Smooth muscle cell (in vitro differentiated cells): Measurements from ENCODE around the gene HIPK2. TPM values are rescaled to one million over a fixed set of nuclear protein-coding genes. Genes with fewer than 3 reads are reported as not detected.
A peak's percentile ranks its signal among the peaks of the same experiment; 100 is the strongest.

Experiments
- DNase-seq: peaks from one replicate; lab custom pipeline; 2025; ENCODE audit not compliant: unreplicated experiment; lab: John Stamatoyannopoulos, UW
- H2AFZ ChIP-seq: fragments of 200-600 bp; sonication (generic); 2 replicates; pipeline ENCODE4 v1.6.0; 2016; ENCODE audit warnings: antibody characterized with exemption, low read depth, mild to moderate bottlenecking
- H3F3A ChIP-seq: fragments of 200-600 bp; sonication (generic); 2 replicates; pipeline ENCODE4 v1.6.0; 2017; ENCODE audit warnings: antibody characterized with exemption, low read depth
- H3K27ac ChIP-seq: fragments of 200-600 bp; sonication (generic); 2 replicates; pipeline ENCODE4 v1.5.1; 2016; ENCODE audit warnings: low read depth, mild to moderate bottlenecking
- H3K27me3 ChIP-seq: fragments of 200-600 bp; sonication (generic); 2 replicates; pipeline ENCODE4 v1.6.1; 2016; ENCODE audit warnings: low read depth, mild to moderate bottlenecking
- H3K36me3 ChIP-seq: fragments of 200-600 bp; sonication (generic); 2 replicates; pipeline ENCODE4 v1.5.1; 2016; ENCODE audit warnings: low read depth
- H3K4me1 ChIP-seq: fragments of 200-600 bp; sonication (generic); 2 replicates; pipeline ENCODE4 v1.5.1; 2016; ENCODE audit warnings: low read depth
- H3K4me2 ChIP-seq: fragments of 200-600 bp; sonication (generic); 2 replicates; pipeline ENCODE4 v1.6.0; 2016; ENCODE audit warnings: mild to moderate bottlenecking
- H3K4me3 ChIP-seq: fragments of 200-600 bp; sonication (generic); 2 replicates; pipeline ENCODE4 v1.5.1; 2016; ENCODE audit warnings: mild to moderate bottlenecking
- H3K79me2 ChIP-seq: fragments of 200-600 bp; sonication (generic); 2 replicates; pipeline ENCODE4 v1.6.0; 2016; ENCODE audit warnings: low read depth, mild to moderate bottlenecking
- H3K9ac ChIP-seq: fragments of 200-600 bp; sonication (generic); 2 replicates; pipeline ENCODE4 v1.6.0; 2016; ENCODE audit warnings: low read depth
- H3K9me3 ChIP-seq: fragments of 200-600 bp; sonication (generic); replicated peaks from 2 replicates; pipeline ENCODE4 v1.5.1; 2016; ENCODE audit warnings: low read depth
- H4K20me1 ChIP-seq: fragments of 200-600 bp; sonication (generic); 2 replicates; pipeline ENCODE4 v1.6.0; 2016; ENCODE audit warnings: low read depth
- CTCF ChIP-seq: fragments of 200-600 bp; sonication (generic); IDR thresholded peaks from 2 replicates; pipeline ENCODE4 v1.5.1; 2017; ENCODE audit warnings: borderline replicate concordance, mild to moderate bottlenecking, antibody characterized with exemption; ENCODE audit not compliant: insufficient read depth, poor library complexity, severe bottlenecking
- WGBS: methylation state at CpG from one replicate; pipeline ENCODE4 v1.1.7; 2016; ENCODE audit warnings: low lambda C conversion rate; 5-methylcytosine and 5-hydroxymethylcytosine counted together
- polyA plus RNA-seq: library from polyadenylated mRNA; unstranded; fragments of >200 nt; fragmentation: Nextera tagmentation; extraction: Ambion mirVana; gene quantifications from 2 replicates; pipeline ENCODE4 v1.2.1, GENCODE V29; 2016
- total RNA-seq: library from RNA; depleted of rRNA; stranded (reverse); fragments of >200 nt; gene quantifications from 2 replicates; pipeline ENCODE4 v1.2.3, GENCODE V29; 2014

HIPK2 gene
- total and polyA plus RNA-seq, 2 experiments from 2014 or later: 3.0 to 11.2 TPM

DNA sequence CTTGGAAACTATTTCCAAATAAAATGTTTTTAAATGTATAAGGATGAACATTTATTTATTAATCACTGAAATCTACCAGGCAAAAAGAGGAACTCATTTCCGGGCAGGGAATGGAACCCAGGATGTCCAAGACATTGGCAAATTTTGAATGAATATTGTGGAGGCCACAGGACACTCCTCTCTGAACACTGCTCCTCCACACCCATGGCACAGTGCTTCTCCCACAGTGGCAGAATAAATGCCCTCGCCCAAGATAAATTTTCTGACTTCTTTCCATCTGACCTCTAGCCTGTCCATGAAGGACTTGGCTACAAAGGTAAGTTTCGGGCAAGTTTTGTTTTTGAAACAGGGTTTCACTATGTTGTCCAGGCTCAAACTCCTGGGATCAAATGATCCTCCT is 39.0 kb downstream of the HIPK2 start:
- Histone ChIP-seq H3F3A (no peaks in the 10 kb centered on the region), H2AFZ (no peak overlapping the region), H3K4me3 (no peak overlapping the region), H3K79me2 (peaks cover 29% of the 10 kb centered on the region), H3K27ac (no peak overlapping the region), H3K9ac (no peak overlapping the region), H3K4me1 (peaks cover 12% of the 10 kb centered on the region), H3K9me3 (no peaks in the 10 kb centered on the region), H3K4me2 (no peak overlapping the region), H3K27me3 (no peaks in the 10 kb centered on the region), H3K36me3 (no peaks in the 10 kb centered on the region), H4K20me1 (peaks cover 88% of the 10 kb centered on the region)
- DNase-seq: no peak
- 97% methylated on average over 3 of the region's 3 CpGs for WGBS
- TF ChIP-seq CTCF: no peak

- Histone ChIP-seq H4K20me1 (peaks cover 82% of the 10 kb centered on the region), H3K9ac (no peak overlapping the region), H3K4me3 (no peak overlapping the region), H3K79me2 (peaks cover 33% of the 10 kb centered on the region), H2AFZ (no peak overlapping the region), H3K36me3 (no peaks in the 10 kb centered on the region), H3K4me2 (peak overlapping the region; percentile 37), H3K27me3 (no peaks in the 10 kb centered on the region), H3K27ac (peak overlapping the region; percentile 73), H3K4me1 (peaks cover 12% of the 10 kb centered on the region), H3F3A (no peaks in the 10 kb centered on the region), H3K9me3 (no peaks in the 10 kb centered on the region)
- DNase-seq: no peak
- no peak for TF ChIP-seq CTCF
- WGBS: 85% methylated on average over 6 of the region's 6 CpGs
These were observed 39.7 kb downstream of the HIPK2 start for GRCh38 chr7:139738101-139738489.

- TF ChIP-seq CTCF: no peak
- peaks cover 29% of the 10 kb centered on the region for H3K79me2 ChIP-seq
- no peaks in the 10 kb centered on the region for H3F3A ChIP-seq
- no peaks in the 10 kb centered on the region for H3K9me3 ChIP-seq
- peak overlapping the region; percentile 37 for H3K4me2 ChIP-seq
- H3K4me3 ChIP-seq: no peak overlapping the region
- peak overlapping the region; percentile 73 for H3K27ac ChIP-seq
- no peaks in the 10 kb centered on the region for H3K36me3 ChIP-seq
- no peak overlapping the region for H2AFZ ChIP-seq
- peaks cover 75% of the 10 kb centered on the region for H4K20me1 ChIP-seq
- H3K9ac ChIP-seq: peak overlapping the region; percentile 27
- no peak for DNase-seq
- H3K4me1 ChIP-seq: peaks cover 12% of the 10 kb centered on the region
- WGBS: 90% methylated on average over 10 of the region's 10 CpGs
- H3K27me3 ChIP-seq: no peaks in the 10 kb centered on the region
These were observed 40.3 kb downstream of the HIPK2 start for GRCh38 chr7:139737221-139738100.
